Measurements from ENCODE around the gene SMYD3. TPM values are rescaled to one million over a fixed set of nuclear protein-coding genes. Genes with fewer than 3 reads are reported as not detected.

Gene SMYD3
- total and polyA plus RNA-seq, 2 of the 13 experiments (the other 11 are each of a cell fraction or from before 2014, with no cell fraction given) = 27.7 to 35.8 TPM

DNA sequence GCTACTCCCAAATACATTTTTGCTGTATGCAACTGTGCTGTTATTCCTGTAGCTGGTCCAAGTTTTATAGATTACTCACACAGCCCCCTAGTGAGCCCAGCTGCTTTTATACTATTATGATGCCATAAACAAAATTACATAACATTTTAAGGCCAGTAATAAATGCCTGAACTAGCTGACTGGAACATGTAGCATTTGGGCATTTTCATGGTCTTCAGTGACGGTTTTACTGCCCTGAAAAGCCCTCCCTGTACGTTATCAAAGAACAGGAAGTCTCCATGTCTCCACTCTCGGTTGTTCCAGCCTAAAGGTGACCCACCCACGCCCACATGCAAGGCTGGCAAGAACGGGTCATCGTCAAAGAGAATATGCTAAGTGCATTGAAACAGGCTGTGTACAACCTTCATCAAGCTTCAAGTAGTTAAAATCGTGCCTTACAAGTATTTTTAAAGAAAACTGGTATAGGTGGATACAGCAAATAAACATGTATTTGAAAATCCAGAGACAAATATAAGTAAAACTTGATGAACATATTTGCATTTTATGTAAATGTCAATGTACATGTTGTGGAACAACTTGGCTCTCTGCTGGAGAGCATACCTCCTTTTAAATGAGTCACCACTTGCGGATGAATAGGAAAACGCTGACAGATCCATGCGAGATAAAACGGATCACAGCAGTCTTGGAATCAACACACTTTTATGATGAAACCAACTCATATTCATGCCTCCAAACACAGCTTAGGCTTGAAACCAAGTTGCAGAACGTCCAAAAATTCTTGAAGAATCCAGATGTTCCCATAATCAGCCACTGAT is 520.5 kb downstream of the SMYD3 start (continued):
- TF ChIP-seq NCOR1 (IDR thresholded peaks at IDR 0.05; ENCODE audit: borderline replicate concordance, low read length) (no peak), CHD4 (IDR thresholded peaks at IDR 0.05; ENCODE audit: borderline replicate concordance, low read length) (no peak), ZNF326 (CRISPR knock-in tag; IDR thresholded peaks at IDR 0.05; ENCODE audit: borderline replicate concordance) (no peak), ZNF136 (CRISPR knock-in tag; IDR thresholded peaks at IDR 0.05; ENCODE audit: low read depth) (no peak), NFKBIZ (CRISPR knock-in tag; IDR thresholded peaks at IDR 0.05) (no peak), ZNF17 (CRISPR knock-in tag; IDR thresholded peaks at IDR 0.05) (no peak), PHF20 (CRISPR knock-in tag; IDR thresholded peaks at IDR 0.05) (no peak), ZGPAT (CRISPR knock-in tag; IDR thresholded peaks at IDR 0.05) (no peak), JUN (CRISPR knock-in tag; IDR thresholded peaks at IDR 0.05) (no peak), ZFY (CRISPR knock-in tag; IDR thresholded peaks at IDR 0.05) (no peak)

DNA sequence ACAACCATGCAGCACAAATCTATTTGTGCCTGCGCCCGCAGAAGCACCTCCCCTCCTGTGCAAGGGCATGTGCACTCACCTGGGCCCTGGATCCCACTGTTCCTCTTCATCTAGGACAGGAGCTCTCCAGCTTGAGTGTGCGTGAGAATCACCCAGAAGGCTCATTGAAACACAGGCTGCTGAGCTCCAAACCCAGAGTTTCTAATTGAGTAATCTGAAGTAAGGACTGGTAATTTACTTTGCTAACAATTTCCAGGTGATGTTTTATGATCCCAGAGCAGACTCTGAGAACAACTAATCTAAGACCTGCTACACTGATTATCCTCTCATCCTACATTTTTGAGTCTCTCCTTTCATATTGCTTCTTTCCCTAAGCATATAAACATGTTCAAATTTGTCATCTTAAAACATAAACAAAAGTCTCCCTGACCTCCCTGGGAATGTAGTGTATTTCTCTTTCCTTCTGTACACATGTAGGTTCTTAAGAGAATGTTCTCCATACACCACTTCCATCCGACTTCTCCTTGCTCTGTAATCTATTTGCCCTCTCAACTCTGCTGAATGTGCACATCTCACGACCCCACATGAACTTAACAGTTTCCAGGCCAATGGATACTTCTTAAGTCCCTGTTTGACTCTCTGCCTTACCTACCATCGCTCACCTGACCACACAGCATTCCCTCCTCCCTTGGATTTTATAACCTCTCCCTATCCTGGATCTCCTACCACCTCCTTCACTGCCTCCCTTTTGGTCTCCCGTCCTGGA is 522.5 kb downstream of the SMYD3 start:
- H3K4me2 ChIP-seq (ENCODE audit: low read depth, low read length) = no peak overlapping the region
- in situ Hi-C loops (cut with HindIII; ENCODE audit: extremely low pct_ligation_motif_present, low pct_unique_long_range_greater_than_20kb) (no loop called here), intact Hi-C loops (cut with micrococcal nuclease; ENCODE audit: unreplicated experiment) (no loop called here)
- H3K4me3 ChIP-seq (replicated peaks in 1 of 3; ENCODE audit: insufficient read depth in 1 of 3, low read depth in 2 of 3, low read length in 3 of 3) = no peak overlapping the region
- TF ChIP-seq RXRA (CRISPR knock-in tag; IDR thresholded peaks at IDR 0.05) (no peak), ERF (CRISPR knock-in tag; IDR thresholded peaks at IDR 0.05) (no peak), ZNF292 (CRISPR knock-in tag; IDR thresholded peaks at IDR 0.05; ENCODE audit: borderline replicate concordance, low read depth) (no peak)
- H4K20me1 ChIP-seq (ENCODE audit: insufficient read depth, low read length) = no peaks in the 10 kb centered on the region
- H3K9ac ChIP-seq (ENCODE audit: insufficient read depth, low read depth, low read length) = no peak overlapping the region
- 93% methylated on average over 7 of the region's 7 CpGs for WGBS (ENCODE audit: low lambda C conversion rate)
- no peaks in the 10 kb centered on the region for H3K4me1 ChIP-seq (ENCODE audit: insufficient read depth, low read length)
- H3K9me3 ChIP-seq (ENCODE audit: low read length) = no peaks in the 10 kb centered on the region
- POLR2A ChIA-PET = no interaction called here
- FAIRE-seq = no peak
- ATAC-seq = no peak
- CTCF ChIA-PET (ENCODE audit: low intra/inter-chr PET ratio, low total read pairs) = no interaction called here
- no peaks in the 10 kb centered on the region for H3K27me3 ChIP-seq (ENCODE audit: control insufficient read depth in 1 of 2, insufficient read depth in 2 of 2, low read length in 2 of 2)
- H3K27ac ChIP-seq (ENCODE audit: extremely low read length, insufficient read depth, low read length) = no peak overlapping the region
- DNase-seq (ENCODE audit: low spot score) = no peak
- no TSS peak for BruUV-seq (replicated peaks)
- no peaks in the 10 kb centered on the region for H3K79me2 ChIP-seq (ENCODE audit: insufficient read depth, low read length)
- no peak overlapping the region for H2AFZ ChIP-seq (ENCODE audit: low read length)
- no peaks in the 10 kb centered on the region for H3K36me3 ChIP-seq (replicated peaks in 1 of 2; ENCODE audit: control insufficient read depth in 1 of 2, insufficient read depth in 2 of 2, low read length in 2 of 2)
